HG03469 (cell line): ENCODE measurements around the gene KCND2.
"Not testable (repeated sequence)": the region's sequence is repeated elsewhere in the genome, so short reads cannot be mapped to it uniquely, and the experiment has no call there.

Experiments used
- ATAC-seq: cut with Tn5 transposase; IDR thresholded peaks from one replicate; pipeline ENCODE4 v1.9.1; 2021; ENCODE audit warnings: mild to moderate bottlenecking, moderate library complexity, moderate number of reproducible peaks; ENCODE audit not compliant: unreplicated experiment

Gene KCND2

GRCh38 chr7:120684463-120684862 lies 411.5 kb downstream of the KCND2 start:
- ATAC-seq = no peak

- ATAC-seq = no peak
Observed at GRCh38 chr7:120691915-120692314, 418.9 kb downstream of the KCND2 start.

- no peak for ATAC-seq
Observed at GRCh38 chr7:120695848-120696247, 422.9 kb downstream of the KCND2 start.

- no peak for ATAC-seq
Observed at GRCh38 chr7:120700796-120701195, 427.8 kb downstream of the KCND2 start.

- not testable (repeated sequence) for ATAC-seq
Observed at GRCh38 chr7:120702408-120702807, 429.4 kb downstream of the KCND2 start.

GRCh38 chr7:120703585-120704240 lies 430.7 kb downstream of the KCND2 start:
- no peak for ATAC-seq

GRCh38 chr7:120709252-120709971 lies 436.4 kb downstream of the KCND2 start:
- ATAC-seq = no peak

- ATAC-seq = no peak
Observed at GRCh38 chr7:120709972-120710320, 437.0 kb downstream of the KCND2 start.

- no peak for ATAC-seq
Observed at GRCh38 chr7:120714945-120715344, 442.0 kb downstream of the KCND2 start.

- no peak for ATAC-seq
Observed at GRCh38 chr7:120716307-120716706, 443.3 kb downstream of the KCND2 start.

- no peak for ATAC-seq
Observed at GRCh38 chr7:120717166-120717565, 444.2 kb downstream of the KCND2 start.

- no peak for ATAC-seq
Observed at GRCh38 chr7:120718361-120718760, 445.4 kb downstream of the KCND2 start.

GRCh38 chr7:120720317-120720716 lies 447.3 kb downstream of the KCND2 start:
- ATAC-seq = no peak

GRCh38 chr7:120723465-120724385 lies 450.8 kb downstream of the KCND2 start:
- no peak for ATAC-seq

- ATAC-seq = no peak
Observed at GRCh38 chr7:120724448-120724847, 451.5 kb downstream of the KCND2 start.

GRCh38 chr7:120724955-120725354 lies 452.0 kb downstream of the KCND2 start:
- no peak for ATAC-seq

- no peak for ATAC-seq
Observed at GRCh38 chr7:120725376-120726039, 452.5 kb downstream of the KCND2 start.

- no peak for ATAC-seq
Observed at GRCh38 chr7:120729245-120729644, 456.3 kb downstream of the KCND2 start.

GRCh38 chr7:120731271-120731670 lies 458.3 kb downstream of the KCND2 start:
- ATAC-seq = no peak

GRCh38 chr7:120732256-120732655 lies 459.3 kb downstream of the KCND2 start:
- no peak for ATAC-seq

- ATAC-seq = no peak
Observed at GRCh38 chr7:120733143-120733542, 460.2 kb downstream of the KCND2 start.
